AG10803 (cell line): ENCODE measurements around the gene REPS2.
A peak's percentile ranks its signal among the peaks of the same experiment; 100 is the strongest.

Source experiments
- DNase-seq: peaks from one replicate; pipeline ENCODE4 v3.0.0; 2010; ENCODE audit warnings: low read depth
- H3K4me3 ChIP-seq: 2 replicates; pipeline ENCODE4 v1.5.1; 2011; ENCODE audit warnings: mild to moderate bottlenecking, low read length, control low read depth
- CTCF ChIP-seq: conservative IDR thresholded peaks from 2 replicates; pipeline ENCODE4 v1.5.1; 2011; ENCODE audit warnings: mild to moderate bottlenecking, low read length, control low read depth, inconsistent platforms

REPS2 gene

DNA sequence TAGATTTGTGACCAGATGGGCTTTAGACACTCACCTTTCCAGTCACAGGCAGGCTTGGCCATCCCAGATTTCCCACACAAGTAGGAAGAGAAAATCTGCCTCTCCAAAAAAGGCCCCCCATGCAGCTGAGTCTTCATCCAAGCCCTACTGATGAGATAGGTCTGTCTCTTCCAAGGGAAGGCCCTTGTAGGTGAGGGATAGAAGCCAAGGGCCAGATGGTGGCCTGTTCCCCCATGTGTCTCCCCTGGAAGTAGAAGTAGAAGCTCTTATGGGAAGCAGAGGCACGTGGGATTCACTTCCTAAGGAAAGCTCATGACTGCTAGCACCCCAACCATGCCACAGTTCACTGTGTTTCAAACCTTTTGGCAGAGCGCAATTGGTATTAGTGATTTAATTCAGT is 81.5 kb downstream of the REPS2 start:
- DNase-seq: no peak
- no peak overlapping the region for H3K4me3 ChIP-seq
- TF ChIP-seq CTCF: no peak

DNA sequence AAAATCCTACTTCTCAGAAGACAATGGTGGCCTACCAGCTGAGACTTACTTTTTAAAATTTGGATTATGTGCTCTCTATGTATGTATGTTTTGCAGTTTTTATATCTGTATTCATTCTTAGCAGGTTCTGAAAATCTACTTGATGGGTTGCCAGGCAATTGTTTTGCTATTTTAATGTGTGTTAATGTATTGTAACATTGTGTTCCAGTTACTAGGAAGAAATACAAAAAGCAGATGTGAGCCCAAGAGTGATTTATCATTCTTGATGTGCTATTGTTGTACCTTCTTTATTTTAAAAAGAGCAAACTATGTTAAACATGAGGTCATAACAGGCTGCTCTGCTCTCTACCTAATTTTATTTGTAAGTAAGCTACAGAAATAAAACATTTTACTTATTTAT is 81.9 kb downstream of the REPS2 start:
- no peak for DNase-seq
- no peak for TF ChIP-seq CTCF
- no peak overlapping the region for H3K4me3 ChIP-seq

GRCh38 chrX:17030092-17030491 is 83.6 kb downstream of the REPS2 start:
- no peak for TF ChIP-seq CTCF
- no peak for DNase-seq
- no peak overlapping the region for H3K4me3 ChIP-seq

GRCh38 chrX:17030580-17031270 is 84.3 kb downstream of the REPS2 start:
- no peak for TF ChIP-seq CTCF
- no peak overlapping the region for H3K4me3 ChIP-seq
- peak; percentile 62 for DNase-seq

DNA sequence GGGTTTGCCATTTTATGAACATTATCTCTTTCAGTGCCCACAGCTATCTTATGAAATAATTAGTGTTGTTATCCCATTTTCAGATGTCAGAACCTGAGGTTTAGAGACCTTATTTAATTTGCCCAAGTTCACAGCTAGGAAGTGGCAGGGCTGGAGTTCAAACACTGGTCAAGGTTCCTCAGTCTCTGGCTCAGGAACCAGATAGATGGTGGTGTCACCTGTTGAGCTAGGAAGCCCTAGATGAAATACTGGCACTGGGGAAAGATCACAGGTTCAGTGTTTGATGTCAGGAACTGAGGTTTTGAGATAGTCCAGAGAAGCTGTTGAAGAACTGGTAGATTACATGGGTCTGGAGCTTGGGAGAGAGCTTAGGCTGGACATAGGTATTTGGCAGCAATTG is 85.4 kb downstream of the REPS2 start:
- DNase-seq: no peak
- no peak for TF ChIP-seq CTCF

GRCh38 chrX:17032351-17032750 is 85.9 kb downstream of the REPS2 start:
- TF ChIP-seq CTCF: no peak
- no peak overlapping the region for H3K4me3 ChIP-seq
- DNase-seq: peak; percentile 68

More for the DNA sequence above, 85.4 kb downstream of the REPS2 start:
- H3K4me3 ChIP-seq: no peak overlapping the region

DNA sequence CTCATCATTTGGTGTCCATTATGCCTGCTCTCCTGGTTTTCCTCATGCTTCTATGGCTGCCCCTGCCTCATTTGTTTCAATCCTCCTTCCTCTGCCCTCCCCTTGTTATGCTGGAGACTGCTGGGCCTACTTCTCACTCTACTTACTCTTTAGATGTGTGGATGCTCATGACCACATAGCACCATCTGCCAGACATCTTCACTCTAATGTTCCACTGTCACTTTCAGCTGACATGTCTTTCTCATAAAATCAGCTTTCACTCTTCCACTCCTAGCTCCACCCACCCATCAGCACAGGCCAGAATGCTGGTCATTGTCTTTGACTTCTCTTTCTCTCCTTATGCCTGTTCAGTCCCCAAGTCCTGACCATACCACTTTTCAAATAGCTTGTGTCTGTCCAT is 86.8 kb downstream of the REPS2 start:
- no peak for DNase-seq
- TF ChIP-seq CTCF: no peak
- H3K4me3 ChIP-seq: no peak overlapping the region
